ENCODE results near the gene OR5C1. TPM values are rescaled to one million over a fixed set of nuclear protein-coding genes. Genes with fewer than 3 reads are reported as not detected.

Gene OR5C1
- not detected in 2 replicates for total RNA-seq (2011; cell fraction: chromatin; rRNA removed; ENCODE audit: low replicate concordance)
- not detected in 2 replicates for total RNA-seq (2011; cell fraction: nucleolus; rRNA removed)
- not detected in 2 replicates for total RNA-seq (2011; cell fraction: nucleoplasm; rRNA removed)
- not detected in 2 replicates for total RNA-seq (2014; rRNA removed)
- total RNA-seq (2014; rRNA removed; fragmentation: Illumina TruSeq; extraction: Trizol) = not detected in 2 replicates
- total RNA-seq (2015; rRNA removed; fragmentation: Illumina TruSeq; extraction: Trizol) = not detected in 2 replicates
- not detected in 2 replicates for total RNA-seq (2021)
- not detected in 2 replicates for polyA plus RNA-seq (2011; rRNA removed)
- not detected in 2 replicates for polyA plus RNA-seq (2011; cell fraction: cytosol; rRNA removed)
- not detected in 2 replicates for polyA plus RNA-seq (2011; cell fraction: nucleus; rRNA removed)
- not detected in 2 replicates for polyA plus RNA-seq (2012)
- not detected in 2 replicates for polyA plus RNA-seq (2014; fragmentation: Illumina TruSeq; extraction: Trizol)
- polyA plus RNA-seq (2014; fragmentation: Nextera tagmentation; extraction: Ambion mirVana) = not detected
- not detected in 2 replicates for polyA plus RNA-seq (2014; rRNA removed)
- polyA minus RNA-seq (2011; rRNA and poly(A)+ RNA removed) = not detected in 2 replicates
- polyA minus RNA-seq (2011; cell fraction: cytosol; rRNA and poly(A)+ RNA removed) = not detected in 2 replicates
- polyA minus RNA-seq (2011; cell fraction: nucleus; rRNA and poly(A)+ RNA removed) = not detected in 2 replicates
- Bru-seq, nascent RNA = not detected
- not detected for BruChase-seq, experiment 1, labeled RNA remaining after a 2-hour chase
- BruChase-seq, experiment 2, labeled RNA remaining after a 6-hour chase = not detected
- long read RNA-seq, experiment 1 = 0 reads
- long read RNA-seq, experiment 2 = 0 reads
- long read RNA-seq, experiment 3 = 0 reads

GRCh38 chr9:122788831-122789230 lies at the start of gene OR5C1:
Gene OR5C1, plus strand, starts transcription at chr9:122788933. Its CDS starts 0 bp downstream, at chr9:122788933.
- no peak within 1 kb of the TSS for H3K27ac ChIP-seq (ENCODE audit: extremely low read depth, low read depth, low read length)
- CTCF ChIA-PET (ENCODE audit: low intra/inter-chr PET ratio) = no interaction called here
- H3K4me3 ChIP-seq = no peak within 1 kb of the TSS
- in situ Hi-C loops (cut with MboI) = no loop called here
- no peak within 1 kb of the TSS for H3K9ac ChIP-seq (ENCODE audit: insufficient read depth in 1 of 2, low read depth in 2 of 2, low read length in 2 of 2)
- H3K4me2 ChIP-seq (ENCODE audit: insufficient read depth, low read length) = no peak within 1 kb of the TSS
- 0% methylated on average over 12 of the region's 12 CpGs for WGBS (ENCODE audit: insufficient coverage, low coverage, missing lambda C conversion rate)
- no peaks in the 10 kb centered on the region for H4K20me1 ChIP-seq (replicated peaks; ENCODE audit: control insufficient read depth, insufficient read depth, low read length)
- ATAC-seq (no peak), DNase-seq (ENCODE audit: extremely low read depth in 1 of 4, low spot score in 3 of 4) (no peak), FAIRE-seq (no peak)
- H3K27me3 ChIP-seq (ENCODE audit: control insufficient read depth in 2 of 2, insufficient read depth in 2 of 2, low read length in 2 of 2) = peaks cover 26 to 30% of the 10 kb centered on the region in 2 experiments
- H3K4me1 ChIP-seq (replicated peaks in 1 of 2; ENCODE audit: control insufficient read depth in 2 of 2, insufficient read depth in 2 of 2, low read length in 2 of 2) = no peaks in the 10 kb centered on the region; a peak in 1 of 5 replicates
- H3K9me1 ChIP-seq (ENCODE audit: control insufficient read depth, insufficient read depth, low read length) = no peaks in the 10 kb centered on the region
- H3K79me2 ChIP-seq (ENCODE audit: control insufficient read depth, insufficient read depth, low read length) = no peaks in the 10 kb centered on the region
- POLR2A ChIA-PET = no interaction called here
- BruUV-seq (replicated peaks) = no TSS peak
- no peaks in the 10 kb centered on the region for H3K9me3 ChIP-seq (replicated peaks; ENCODE audit: control insufficient read depth, insufficient read depth, low read depth, low read length)
- no peaks in the 10 kb centered on the region for H3K36me3 ChIP-seq (ENCODE audit: control insufficient read depth, insufficient read depth, low read length)
- no peak within 1 kb of the TSS for H2AFZ ChIP-seq (ENCODE audit: low read depth, low read length)
- no peak for TF ChIP-seq NKRF (IDR thresholded peaks at IDR 0.05; ENCODE audit: borderline replicate concordance)
- intact Hi-C loops (cut with micrococcal nuclease) = no loop called here

Data from K562 (cell line).